BJ (cell line): ENCODE measurements around the gene ZSCAN12. TPM values are rescaled to one million over a fixed set of nuclear protein-coding genes. Genes with fewer than 3 reads are reported as not detected.
A peak's percentile ranks its signal among the peaks of the same experiment; 100 is the strongest.

Source experiments
- CTCF ChIA-PET: fragments of 350-600 bp; formaldehyde crosslinking; extraction: SDS; loops from one replicate; lab custom pipeline; 2021; ENCODE audit warnings: antibody characterized with exemption, inconsistent platforms; lab: Yijun Ruan, JAX
- POLR2A ChIA-PET: fragments of 300-600 bp; sonication (Branson Sonifier 250); formaldehyde crosslinking; extraction: SDS; loops from one replicate; lab custom pipeline; 2021; ENCODE audit warnings: antibody characterized with exemption; lab: Charles Lee
- DNase-seq: peaks from one replicate; pipeline ENCODE4 v3.0.0-alpha.2; 2011; ENCODE audit warnings: low read depth
- H3K27me3 ChIP-seq: 2 replicates; pipeline ENCODE4 v1.6.0; 2011; ENCODE audit warnings: low read length; ENCODE audit not compliant: control insufficient read depth, insufficient read depth
- H3K36me3 ChIP-seq: 2 replicates; pipeline ENCODE4 v1.5.1; 2011; ENCODE audit warnings: low read length; ENCODE audit not compliant: control insufficient read depth, insufficient read depth
- H3K4me3 ChIP-seq: 2 replicates; pipeline ENCODE4 v1.5.1; 2011; ENCODE audit warnings: low read depth, mild to moderate bottlenecking, control low read depth, low read length
- CTCF ChIP-seq: IDR thresholded peaks from 2 replicates; pipeline ENCODE4 v1.5.1; 2011; ENCODE audit warnings: low read depth, mild to moderate bottlenecking, control low read depth, inconsistent platforms, low read length, moderate library complexity; ENCODE audit not compliant: insufficient read depth
- polyA plus RNA-seq: library from polyadenylated mRNA; depleted of rRNA; stranded (reverse); fragments of >200 nt; gene quantifications from 2 replicates; pipeline ENCODE4 v1.2.3, GENCODE V29; 2011

ZSCAN12 gene
- polyA plus RNA-seq, 1 experiment: 2.2 TPM

DNA sequence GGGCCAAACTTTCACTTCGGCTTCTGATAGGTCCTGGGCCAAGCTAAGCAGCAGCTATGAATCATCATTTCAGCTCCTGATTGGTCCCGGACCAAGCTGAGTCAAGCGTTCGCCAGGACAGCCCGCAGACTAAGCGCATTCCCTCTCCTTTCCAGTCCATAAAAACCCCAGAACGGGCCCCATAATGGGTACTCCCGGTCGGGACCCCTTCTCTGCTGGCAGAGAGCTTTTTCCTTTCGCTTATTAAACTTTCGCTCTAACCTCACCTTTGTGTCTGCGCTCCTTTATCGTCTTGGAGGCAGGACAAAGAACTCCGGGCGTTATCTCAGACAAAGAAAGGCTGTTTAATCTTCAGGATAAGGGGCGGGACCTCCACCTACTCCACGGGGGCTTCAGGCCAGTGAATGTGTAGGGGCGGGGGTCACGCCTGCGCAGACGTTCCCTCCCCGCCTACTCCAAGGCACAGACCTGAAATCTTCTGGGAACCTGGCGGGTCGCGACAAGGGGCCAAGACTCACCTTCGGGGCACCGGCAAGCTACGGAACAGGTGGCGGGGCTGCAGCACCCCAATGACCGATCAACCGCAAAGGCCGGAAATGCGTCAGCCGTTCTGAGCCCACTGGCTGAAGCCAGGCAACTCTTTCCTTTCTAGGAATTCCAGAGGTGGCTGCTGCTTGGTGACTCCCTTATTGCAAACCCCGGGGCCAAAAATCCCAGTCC, 63.8 kb downstream of the ZSCAN12 start, which contains the start of gene ZSCAN31:
ZSCAN31 (minus strand) TSS at position 585 of the 720 bp plus-strand sequence. CDS start 6,465 bp downstream, outside the sequence.
- ChIA-PET CTCF (interaction anchor here (0.9 to 2.4 kb wide), 2 partner anchors 14 to 20 kb away, joined by 3 to 8 read pairs; no protein-coding TSS in a partner anchor), POLR2A (interaction anchor here (0.5 to 0.9 kb wide), 3 partner anchors 20 to 1606 kb away, joined by 3 read pairs; no protein-coding TSS in a partner anchor)
- Histone ChIP-seq H3K27me3 (no peaks in the 10 kb centered on the region), H3K4me3 (peak within 1 kb of the TSS; percentile 68), H3K36me3 (no peaks in the 10 kb centered on the region)
- TF ChIP-seq CTCF: no peak
- DNase-seq: peak; percentile 87

DNA sequence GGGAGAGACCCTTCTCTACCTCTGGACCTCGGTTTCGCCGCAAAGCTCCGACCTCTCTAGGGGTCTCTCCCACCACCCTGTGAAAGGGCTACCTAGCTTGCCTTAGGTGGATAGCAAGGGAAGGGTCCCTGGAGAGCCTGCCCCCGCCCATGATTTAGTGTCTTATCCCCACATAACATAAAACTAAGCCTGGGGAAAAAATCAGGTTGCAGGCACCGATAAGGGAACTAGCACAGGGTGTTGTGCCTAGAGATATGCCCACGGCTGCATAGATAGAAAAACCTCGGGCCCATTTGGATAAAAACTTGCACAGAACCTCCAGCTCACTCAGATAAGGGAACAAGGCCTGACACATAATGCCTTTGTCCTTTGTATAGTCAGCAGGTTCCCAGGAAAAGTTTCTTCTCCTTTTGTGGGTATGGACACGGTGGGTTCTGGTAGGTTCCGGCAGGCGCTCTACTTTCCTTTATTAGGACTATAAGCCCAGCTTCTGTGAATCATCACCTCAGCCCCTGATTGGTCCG, 64.4 kb downstream of the ZSCAN12 start:
- H3K4me3 ChIP-seq: peak overlapping the region; percentile 68
- no peak for DNase-seq
- H3K36me3 ChIP-seq: no peaks in the 10 kb centered on the region
- CTCF ChIA-PET: interaction anchor here (0.9 to 2.4 kb wide), 2 partner anchors 13 to 21 kb away, joined by 3 to 8 read pairs; no protein-coding TSS in a partner anchor
- POLR2A ChIA-PET: interaction anchor here (0.5 to 0.9 kb wide), 3 partner anchors 21 to 1606 kb away, joined by 3 read pairs; no protein-coding TSS in a partner anchor
- no peaks in the 10 kb centered on the region for H3K27me3 ChIP-seq
- TF ChIP-seq CTCF: no peak

DNA sequence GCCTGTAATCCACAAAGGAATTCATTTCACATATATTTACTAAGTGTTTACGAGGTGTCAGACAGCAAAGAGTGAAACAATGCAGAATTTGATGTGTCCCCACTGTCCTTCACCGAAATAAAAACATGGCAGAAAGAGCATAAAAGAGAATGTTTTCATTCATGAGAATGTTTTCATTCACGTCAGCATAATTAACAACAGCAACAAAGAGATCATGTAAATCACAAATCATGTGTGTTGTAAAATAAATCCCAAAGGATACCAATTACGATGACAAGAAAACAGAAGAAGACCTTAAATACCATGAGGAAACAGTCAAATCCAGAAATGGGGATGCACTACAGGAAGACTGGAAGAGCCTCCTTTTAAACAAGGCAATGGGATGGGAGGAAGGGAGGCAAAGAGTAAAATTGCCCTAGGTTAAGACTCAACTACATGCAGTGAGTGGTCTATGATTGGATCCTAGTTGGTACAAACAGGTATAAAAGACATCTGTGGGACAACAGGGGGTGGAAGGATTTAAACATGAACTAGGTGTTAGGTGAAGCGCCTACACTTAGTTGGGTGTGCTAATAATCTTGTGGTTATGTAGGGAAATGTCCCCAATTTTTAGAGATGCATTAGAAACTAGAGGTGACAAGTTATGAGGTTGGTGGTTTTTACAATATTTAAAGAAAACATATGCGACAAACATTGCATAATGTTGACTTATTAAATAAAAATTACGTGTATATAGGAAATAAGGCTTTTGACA, 65.1 kb downstream of the ZSCAN12 start:
- DNase-seq: no peak
- ChIA-PET CTCF (interaction anchor here (2.4 kb wide), 1 partner anchor 21 kb away, joined by 8 read pairs; no protein-coding TSS in a partner anchor), POLR2A (no interaction called here)
- TF ChIP-seq CTCF: no peak
- H3K4me3 ChIP-seq: no peak overlapping the region
- H3K36me3 ChIP-seq: no peaks in the 10 kb centered on the region
- no peaks in the 10 kb centered on the region for H3K27me3 ChIP-seq

- no peak for TF ChIP-seq CTCF
- Histone ChIP-seq H3K4me3 (no peak overlapping the region), H3K36me3 (no peaks in the 10 kb centered on the region), H3K27me3 (no peaks in the 10 kb centered on the region)
- CTCF ChIA-PET: no interaction called here
- POLR2A ChIA-PET: no interaction called here
- no peak for DNase-seq
Observed at GRCh38 chr6:28333599-28334018, 65.9 kb downstream of the ZSCAN12 start.
